ENCODE results near the gene PCYOX1L. TPM values are rescaled to one million over a fixed set of nuclear protein-coding genes. Genes with fewer than 3 reads are reported as not detected.
A peak's percentile ranks its signal among the peaks of the same experiment; 100 is the strongest.

PCYOX1L gene
- total and polyA plus RNA-seq, 3 experiments from 2014 or later: 11.9 to 23.3 (median 22.6) TPM

DNA sequence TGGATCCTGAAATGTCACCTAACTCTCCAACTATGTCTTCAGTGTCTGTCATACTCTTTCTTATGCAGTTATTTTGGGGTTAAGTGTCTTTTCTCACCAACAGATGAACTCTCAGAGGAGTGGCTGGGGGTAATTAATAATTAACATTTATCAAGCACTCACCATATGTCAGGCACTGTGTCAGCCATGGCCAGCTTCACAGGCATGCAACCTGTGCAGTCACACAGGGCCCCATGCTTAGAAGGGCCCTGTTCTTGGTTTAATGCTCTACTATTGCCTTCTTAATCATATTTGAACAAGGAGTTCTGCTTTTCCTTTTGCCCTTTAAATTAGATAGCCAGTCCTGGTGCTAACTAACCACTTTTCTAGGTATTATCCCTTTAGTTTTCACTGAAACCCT is 16.0 kb upstream of the PCYOX1L start:
- Mint-ChIP-seq H3K36me3 (peaks cover 0 to 14% (median 0%) of the 10 kb centered on the region in 3 donors), H3K27ac (peak overlapping the region in 1 of 8 donors; percentile 27), H3K9me3 (no peaks in the 10 kb centered on the region), H3K4me3 (no peak overlapping the region), H3K27me3 (peaks cover 0 to 9% of the 10 kb centered on the region in 2 donors), H3K4me1 (peaks cover 22 to 30% (median 27%) of the 10 kb centered on the region in 3 donors)
- DNase-seq: no peak
- Histone ChIP-seq H3K36me3 (ENCODE audit: insufficient read depth, low read length) (no peaks in the 10 kb centered on the region), H3K27me3 (ENCODE audit: insufficient read depth, low read length, poor library complexity, severe bottlenecking) (no peaks in the 10 kb centered on the region), H3K4me1 (ENCODE audit: insufficient read depth, low read length) (peaks cover 18% of the 10 kb centered on the region), H3K4me3 (ENCODE audit: low read length) (no peak overlapping the region), H3K27ac (ENCODE audit: low read depth, low read length) (no peak overlapping the region), H3K9me3 (ENCODE audit: low read length) (no peaks in the 10 kb centered on the region)
- CTCF ChIA-PET: interaction anchor here (1.6 to 2.0 kb wide), 2 partner anchors 25 kb away, joined by 5 to 7 read pairs; no protein-coding TSS in a partner anchor
- POLR2A ChIA-PET: no interaction called here

GRCh38 chr5:149344151-149344550 is 13.7 kb upstream of the PCYOX1L start:
- Mint-ChIP-seq H3K27ac (peak overlapping the region; percentile 58 to 93 (median 82)), H3K4me1 (peaks cover 41 to 53% (median 50%) of the 10 kb centered on the region in 3 donors)
- no peak overlapping the region for H3K27ac ChIP-seq (ENCODE audit: low read depth, low read length)

DNA sequence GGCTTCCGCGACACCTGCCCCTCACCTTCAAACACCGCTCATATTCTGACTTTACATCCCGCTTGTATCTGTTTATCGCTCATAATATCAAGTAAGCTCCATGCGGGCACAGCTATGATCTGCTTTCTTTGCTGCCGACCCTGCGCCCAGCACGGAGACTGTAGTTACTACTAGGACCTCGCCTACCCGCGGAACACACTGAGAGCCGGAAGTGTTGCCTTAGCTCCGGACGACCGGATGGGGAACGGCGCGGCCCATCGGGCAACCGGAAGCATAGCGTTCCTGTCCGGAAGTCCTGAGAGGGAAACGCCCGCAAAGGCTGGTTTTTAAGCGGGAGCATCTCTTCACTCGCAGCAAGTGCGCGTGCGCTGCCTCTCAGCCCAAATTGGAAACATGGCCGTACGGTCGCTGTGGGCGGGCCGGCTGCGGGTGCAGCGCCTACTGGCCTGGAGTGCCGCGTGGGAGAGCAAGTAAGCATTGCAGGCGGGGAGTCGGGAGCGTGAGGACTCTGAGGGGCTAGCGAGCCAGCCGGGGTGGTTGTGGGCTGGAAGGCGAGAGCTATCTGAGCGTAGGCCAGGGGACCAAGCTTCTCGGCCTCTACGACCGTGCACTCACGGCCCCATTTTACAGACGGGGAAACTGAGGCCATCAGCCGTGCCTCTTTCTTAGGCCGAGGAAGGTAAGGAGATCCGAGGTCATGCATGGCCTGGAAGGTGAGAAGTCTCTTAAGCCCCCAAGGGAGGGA is 12.5 kb upstream of the PCYOX1L start, which contains the start of gene GRPEL2:
Gene GRPEL2, plus strand, starts transcription at position 353 of the 745 bp plus-strand sequence. Its CDS starts 41 bp downstream, at position 394.
- H3K36me3 Mint-ChIP-seq: peaks cover 13 to 40% (median 13%) of the 10 kb centered on the region in 3 donors
- H3K4me1 ChIP-seq (ENCODE audit: insufficient read depth, low read length): peaks cover 52% of the 10 kb centered on the region
- no peaks in the 10 kb centered on the region for H3K9me3 ChIP-seq (ENCODE audit: low read length)

More at GRCh38 chr5:149344151-149344550, 13.7 kb upstream of the PCYOX1L start:
- DNase-seq: peak in 2 of 5 donors; percentile 6 to 38
- POLR2A ChIA-PET: interaction anchor here (0.7 to 3.7 kb wide), 4 partner anchors 9 to 21 kb away, joined by 3 to 39 read pairs (median 5); partner anchors contain the start of gene PCYOX1L
- Histone ChIP-seq H3K4me3 (ENCODE audit: low read length) (no peak overlapping the region), H3K9me3 (ENCODE audit: low read length) (no peaks in the 10 kb centered on the region), H3K36me3 (ENCODE audit: insufficient read depth, low read length) (peaks cover 2% of the 10 kb centered on the region), H3K27me3 (ENCODE audit: insufficient read depth, low read length, poor library complexity, severe bottlenecking) (no peaks in the 10 kb centered on the region), H3K4me1 (ENCODE audit: insufficient read depth, low read length) (peaks cover 41% of the 10 kb centered on the region)
- H3K36me3 Mint-ChIP-seq: peaks cover 5 to 28% (median 6%) of the 10 kb centered on the region in 3 donors
- H3K9me3 Mint-ChIP-seq: no peaks in the 10 kb centered on the region
- peak overlapping the region in 5 of 7 donors; percentile 16 to 71 (median 28) for H3K4me3 Mint-ChIP-seq
- H3K27me3 Mint-ChIP-seq: peaks cover 0 to 4% of the 10 kb centered on the region in 2 donors
- CTCF ChIA-PET: interaction anchor here (0.6 to 2.0 kb wide), 6 partner anchors 14 to 205 kb away, joined by 3 to 9 read pairs (median 4); partner anchors contain the start of genes ABLIM3 and PCYOX1L

DNA sequence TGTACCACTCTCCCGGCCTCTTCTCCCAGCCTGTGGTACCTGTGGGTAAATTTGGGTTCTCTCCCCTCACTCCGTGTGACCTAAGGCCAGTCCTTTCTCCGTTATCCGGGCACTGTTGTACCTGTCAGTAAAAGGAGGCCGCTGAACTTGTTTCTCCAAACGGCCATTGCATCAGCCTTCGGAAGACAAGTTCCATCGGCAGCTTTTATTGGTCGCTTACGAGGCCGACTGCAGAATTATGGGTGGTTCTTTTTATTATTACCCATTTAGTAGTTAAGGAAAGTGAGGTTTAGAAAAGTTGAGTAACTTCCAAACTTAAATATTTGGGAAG is 12.0 kb upstream of the PCYOX1L start:
- H3K27ac ChIP-seq (ENCODE audit: low read depth, low read length): peak overlapping the region; percentile 78
- peak in 2 of 5 donors; percentile 3 to 19 for DNase-seq
- H3K4me1 ChIP-seq (ENCODE audit: insufficient read depth, low read length): peaks cover 58% of the 10 kb centered on the region
- H3K27me3 Mint-ChIP-seq: no peaks in the 10 kb centered on the region
- H3K27ac Mint-ChIP-seq: peak overlapping the region; percentile 72 to 93 (median 90)
- peaks cover 19% of the 10 kb centered on the region for H3K36me3 ChIP-seq (ENCODE audit: insufficient read depth, low read length)
- H3K4me3 ChIP-seq (ENCODE audit: low read length): peak overlapping the region; percentile 96
- ChIA-PET CTCF (interaction anchor here (0.8 to 4.3 kb wide), 7 partner anchors 9 to 615 kb away, joined by 3 to 25 read pairs (median 6); partner anchors contain the start of gene PCYOX1L), POLR2A (interaction anchor here (1.8 to 3.7 kb wide), 2 partner anchors 10 to 12 kb away, joined by 4 to 39 read pairs; partner anchors contain the start of gene PCYOX1L)
- peak overlapping the region; percentile 81 to 95 (median 95) for H3K4me3 Mint-ChIP-seq
- no peaks in the 10 kb centered on the region for H3K9me3 Mint-ChIP-seq
- H3K27me3 ChIP-seq (ENCODE audit: insufficient read depth, low read length, poor library complexity, severe bottlenecking): no peaks in the 10 kb centered on the region
- H3K4me1 Mint-ChIP-seq: peaks cover 53 to 67% (median 65%) of the 10 kb centered on the region in 3 donors
- no peaks in the 10 kb centered on the region for H3K9me3 ChIP-seq (ENCODE audit: low read length)
- H3K36me3 Mint-ChIP-seq: peaks cover 17 to 45% (median 19%) of the 10 kb centered on the region in 3 donors

More for the DNA sequence above, 12.5 kb upstream of the PCYOX1L start, which contains the start of gene GRPEL2:
- Mint-ChIP-seq H3K9me3 (no peaks in the 10 kb centered on the region), H3K4me3 (peak within 1 kb of the TSS; percentile 81 to 95 (median 95)), H3K27me3 (no peaks in the 10 kb centered on the region), H3K27ac (peak within 1 kb of the TSS; percentile 72 to 93 (median 90)), H3K4me1 (peaks cover 49 to 62% (median 60%) of the 10 kb centered on the region in 3 donors)
- H3K36me3 ChIP-seq (ENCODE audit: insufficient read depth, low read length): peaks cover 14% of the 10 kb centered on the region
- peak within 1 kb of the TSS; percentile 78 for H3K27ac ChIP-seq (ENCODE audit: low read depth, low read length)
- H3K27me3 ChIP-seq (ENCODE audit: insufficient read depth, low read length, poor library complexity, severe bottlenecking): no peaks in the 10 kb centered on the region
- peak within 1 kb of the TSS; percentile 96 for H3K4me3 ChIP-seq (ENCODE audit: low read length)
- POLR2A ChIA-PET: interaction anchor here (0.7 to 3.7 kb wide), 5 partner anchors 8 to 206 kb away, joined by 3 to 39 read pairs (median 5); partner anchors contain the start of genes CSNK1A1 and PCYOX1L
- CTCF ChIA-PET: interaction anchor here (0.7 to 4.3 kb wide), 11 partner anchors 10 to 614 kb away, joined by 3 to 25 read pairs (median 5); partner anchors contain the start of genes ABLIM3, CSNK1A1 and PCYOX1L
- peak; percentile 73 to 90 (median 81) for DNase-seq

DNA sequence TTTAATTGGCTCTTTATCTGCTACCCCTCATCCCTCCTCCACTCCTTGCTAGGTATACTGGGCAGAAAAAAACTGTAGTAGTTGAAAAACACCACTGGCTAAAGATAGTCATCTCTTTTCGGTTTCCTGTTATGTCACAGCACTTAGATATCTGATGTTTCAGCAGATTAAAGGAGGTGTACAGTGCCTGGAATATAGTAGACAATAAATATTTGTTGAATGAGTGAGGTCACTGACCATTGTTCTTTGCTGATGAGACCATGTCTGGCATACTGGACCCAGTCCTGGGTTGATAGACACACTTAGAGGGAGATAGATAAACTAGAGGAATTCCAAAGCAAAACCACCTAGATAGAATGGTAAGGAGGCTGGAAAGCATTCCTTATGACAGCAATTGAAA is 9.3 kb upstream of the PCYOX1L start:
- Mint-ChIP-seq H3K27me3 (no peaks in the 10 kb centered on the region), H3K36me3 (peaks cover 28 to 68% (median 30%) of the 10 kb centered on the region in 3 donors), H3K9me3 (no peaks in the 10 kb centered on the region), H3K4me3 (peak overlapping the region; percentile 54 to 83 (median 81)), H3K27ac (peak overlapping the region; percentile 60 to 95 (median 86)), H3K4me1 (peaks cover 65 to 88% (median 86%) of the 10 kb centered on the region in 3 donors)
- Histone ChIP-seq H3K27me3 (ENCODE audit: insufficient read depth, low read length, poor library complexity, severe bottlenecking) (no peaks in the 10 kb centered on the region), H3K27ac (ENCODE audit: low read depth, low read length) (no peak overlapping the region), H3K4me3 (ENCODE audit: low read length) (peak overlapping the region; percentile 41), H3K9me3 (ENCODE audit: low read length) (no peaks in the 10 kb centered on the region), H3K36me3 (ENCODE audit: insufficient read depth, low read length) (peaks cover 43% of the 10 kb centered on the region), H3K4me1 (ENCODE audit: insufficient read depth, low read length) (peaks cover 67% of the 10 kb centered on the region)
- ChIA-PET CTCF (interaction anchor here (1.0 to 4.3 kb wide), 2 partner anchors 19 to 32 kb away, joined by 5 to 25 read pairs; no protein-coding TSS in a partner anchor), POLR2A (no interaction called here)
- DNase-seq: peak in 2 of 5 donors; percentile 45 to 65

GRCh38 chr5:149349382-149349781 is 8.5 kb upstream of the PCYOX1L start:
- no peaks in the 10 kb centered on the region for H3K27me3 Mint-ChIP-seq
- Histone ChIP-seq H3K27me3 (ENCODE audit: insufficient read depth, low read length, poor library complexity, severe bottlenecking) (no peaks in the 10 kb centered on the region), H3K4me3 (ENCODE audit: low read length) (no peak overlapping the region), H3K27ac (ENCODE audit: low read depth, low read length) (no peak overlapping the region), H3K9me3 (ENCODE audit: low read length) (no peaks in the 10 kb centered on the region), H3K4me1 (ENCODE audit: insufficient read depth, low read length) (peaks cover 68% of the 10 kb centered on the region), H3K36me3 (ENCODE audit: insufficient read depth, low read length) (peaks cover 50% of the 10 kb centered on the region)
- H3K36me3 Mint-ChIP-seq: peaks cover 28 to 75% (median 30%) of the 10 kb centered on the region in 3 donors
- ChIA-PET CTCF (interaction anchor here (1.0 to 1.4 kb wide), 3 partner anchors 9 to 93 kb away, joined by 3 to 6 read pairs (median 5); partner anchors contain the start of gene PCYOX1L), POLR2A (no interaction called here)
- no peak for DNase-seq
- peak overlapping the region in 3 of 7 donors; percentile 24 to 83 (median 34) for H3K4me3 Mint-ChIP-seq
- peaks cover 62 to 88% (median 86%) of the 10 kb centered on the region in 3 donors for H3K4me1 Mint-ChIP-seq
- peak overlapping the region in 7 of 8 donors; percentile 59 to 95 (median 82) for H3K27ac Mint-ChIP-seq
- H3K9me3 Mint-ChIP-seq: no peaks in the 10 kb centered on the region

GRCh38 chr5:149352169-149352568 is 5.7 kb upstream of the PCYOX1L start:
- no peak for DNase-seq
- peaks cover 54 to 83% (median 80%) of the 10 kb centered on the region in 3 donors for H3K4me1 Mint-ChIP-seq
- Histone ChIP-seq H3K9me3 (ENCODE audit: low read length) (no peaks in the 10 kb centered on the region), H3K36me3 (ENCODE audit: insufficient read depth, low read length) (peaks cover 52% of the 10 kb centered on the region), H3K4me3 (ENCODE audit: low read length) (no peak overlapping the region), H3K4me1 (ENCODE audit: insufficient read depth, low read length) (peaks cover 58% of the 10 kb centered on the region), H3K27me3 (ENCODE audit: insufficient read depth, low read length, poor library complexity, severe bottlenecking) (no peaks in the 10 kb centered on the region), H3K27ac (ENCODE audit: low read depth, low read length) (no peak overlapping the region)
- H3K9me3 Mint-ChIP-seq: no peaks in the 10 kb centered on the region
- H3K27ac Mint-ChIP-seq: peak overlapping the region in 3 of 8 donors; percentile 14 to 37 (median 36)
- ChIA-PET CTCF (interaction anchor here (0.9 to 2.9 kb wide), 3 partner anchors 9 to 31 kb away, joined by 3 to 11 read pairs (median 3); no protein-coding TSS in a partner anchor), POLR2A (interaction anchor here (1.0 kb wide), 1 partner anchor 19 kb away, joined by 3 read pairs; no protein-coding TSS in a partner anchor)
- H3K36me3 Mint-ChIP-seq: peaks cover 33 to 74% (median 36%) of the 10 kb centered on the region in 3 donors
- H3K4me3 Mint-ChIP-seq: no peak overlapping the region
- no peaks in the 10 kb centered on the region for H3K27me3 Mint-ChIP-seq

Data from CD8-positive, alpha-beta memory T cell (primary cell).